ENCODE measurements around the gene ADAMTS3.

DNA sequence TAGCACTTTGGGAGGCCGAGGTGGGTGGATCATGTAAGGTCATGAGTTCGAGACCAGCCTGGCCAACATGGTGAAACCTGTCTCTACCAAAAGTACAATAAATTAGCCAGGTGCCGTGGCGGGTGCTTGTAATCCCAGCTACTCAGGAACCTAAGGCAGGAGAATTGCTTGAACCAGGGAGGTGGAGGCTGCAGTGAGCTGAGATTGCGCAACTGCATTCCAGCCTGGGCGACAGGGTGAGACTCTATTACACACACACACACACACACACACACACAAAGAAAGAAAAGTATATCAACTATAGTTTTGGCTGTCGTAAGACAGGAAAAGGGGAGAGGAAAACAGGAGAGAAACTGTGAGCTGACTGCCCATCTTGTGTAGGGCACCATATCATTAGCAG lies 171.7 kb downstream of the ADAMTS3 start:
- TF ChIP-seq, protein P1, sequence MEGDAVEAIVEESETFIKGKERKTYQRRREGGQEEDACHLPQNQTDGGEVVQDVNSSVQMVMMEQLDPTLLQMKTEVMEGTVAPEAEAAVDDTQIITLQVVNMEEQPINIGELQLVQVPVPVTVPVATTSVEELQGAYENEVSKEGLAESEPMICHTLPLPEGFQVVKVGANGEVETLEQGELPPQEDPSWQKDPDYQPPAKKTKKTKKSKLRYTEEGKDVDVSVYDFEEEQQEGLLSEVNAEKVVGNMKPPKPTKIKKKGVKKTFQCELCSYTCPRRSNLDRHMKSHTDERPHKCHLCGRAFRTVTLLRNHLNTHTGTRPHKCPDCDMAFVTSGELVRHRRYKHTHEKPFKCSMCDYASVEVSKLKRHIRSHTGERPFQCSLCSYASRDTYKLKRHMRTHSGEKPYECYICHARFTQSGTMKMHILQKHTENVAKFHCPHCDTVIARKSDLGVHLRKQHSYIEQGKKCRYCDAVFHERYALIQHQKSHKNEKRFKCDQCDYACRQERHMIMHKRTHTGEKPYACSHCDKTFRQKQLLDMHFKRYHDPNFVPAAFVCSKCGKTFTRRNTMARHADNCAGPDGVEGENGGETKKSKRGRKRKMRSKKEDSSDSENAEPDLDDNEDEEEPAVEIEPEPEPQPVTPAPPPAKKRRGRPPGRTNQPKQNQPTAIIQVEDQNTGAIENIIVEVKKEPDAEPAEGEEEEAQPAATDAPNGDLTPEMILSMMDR (conservative IDR thresholded peaks at IDR 0.05; ENCODE audit: low read length), result no peak
- no peak for TF ChIP-seq EZH2phosphoT487 (IDR thresholded peaks at IDR 0.05; ENCODE audit: borderline replicate concordance)
